Ecto neural progenitor cell (in vitro differentiated cells): Measurements from ENCODE around the gene MAP4K4.

Experiments
- DNase-seq: peaks from one replicate; pipeline ENCODE4 v3.0.0-alpha.2; 2018; ENCODE audit warnings: low spot score

Gene MAP4K4

DNA sequence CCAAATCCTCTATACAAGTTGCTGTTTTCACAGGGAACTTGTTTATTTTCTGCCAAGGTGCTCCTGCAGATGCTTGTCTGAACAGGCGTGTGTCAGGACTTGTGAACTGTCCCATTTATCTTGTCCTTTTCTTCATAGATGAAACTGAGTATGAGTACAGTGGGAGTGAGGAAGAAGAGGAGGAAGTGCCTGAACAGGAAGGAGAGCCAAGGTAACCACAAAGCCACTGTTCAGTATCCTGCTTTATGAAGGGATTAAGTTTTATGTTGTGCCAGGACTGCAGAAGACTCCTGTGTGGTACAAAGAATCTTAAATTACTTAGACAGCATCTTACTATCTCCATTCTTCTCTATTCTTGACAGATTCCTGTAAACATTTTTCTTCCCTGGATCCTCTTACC is 145.0 kb downstream of the MAP4K4 start:
- DNase-seq: no peak

DNA sequence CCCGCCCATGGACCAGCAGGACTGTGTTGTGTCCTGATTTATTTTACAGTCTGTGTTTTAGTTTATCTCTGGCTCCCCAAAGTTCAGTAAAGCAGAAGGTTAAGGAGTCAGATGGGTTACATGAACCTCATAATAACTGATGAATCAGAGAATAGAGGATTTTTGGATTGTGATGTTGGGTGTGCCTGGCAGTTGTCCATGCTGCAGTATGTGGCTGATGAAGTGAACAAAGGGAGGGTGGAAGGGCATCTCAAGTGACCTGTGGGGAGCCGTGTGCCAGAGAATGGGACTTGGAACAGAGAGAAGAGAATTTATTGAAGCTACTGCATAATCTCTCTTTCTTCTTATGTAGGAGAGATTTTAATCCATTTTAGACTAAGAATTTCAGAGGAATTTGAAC is 145.5 kb downstream of the MAP4K4 start:
- no peak for DNase-seq

- DNase-seq: no peak
Observed at GRCh38 chr2:101843471-101843870, 146.0 kb downstream of the MAP4K4 start.

DNA sequence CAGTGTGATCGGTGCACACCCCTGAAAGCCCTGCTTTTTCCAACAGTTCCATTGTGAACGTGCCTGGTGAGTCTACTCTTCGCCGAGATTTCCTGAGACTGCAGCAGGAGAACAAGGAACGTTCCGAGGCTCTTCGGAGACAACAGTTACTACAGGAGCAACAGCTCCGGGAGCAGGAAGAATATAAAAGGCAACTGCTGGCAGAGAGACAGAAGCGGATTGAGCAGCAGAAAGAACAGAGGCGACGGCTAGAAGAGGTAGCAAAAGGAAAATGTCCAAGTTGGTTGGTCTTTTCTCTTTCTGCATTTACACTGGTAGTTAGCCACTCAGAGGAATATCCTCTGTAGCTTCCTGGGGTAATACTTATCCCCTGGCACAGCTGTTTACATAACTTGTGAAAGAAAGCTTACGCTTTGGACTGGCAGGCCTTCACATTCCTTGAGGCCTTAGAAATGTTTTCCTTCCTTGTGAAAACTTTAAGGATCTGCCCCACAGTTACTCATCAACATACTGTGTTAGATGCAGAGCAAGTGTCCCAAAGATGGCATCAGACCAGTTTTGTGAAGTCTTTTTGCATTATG is 146.6 kb downstream of the MAP4K4 start:
- DNase-seq: no peak

DNA sequence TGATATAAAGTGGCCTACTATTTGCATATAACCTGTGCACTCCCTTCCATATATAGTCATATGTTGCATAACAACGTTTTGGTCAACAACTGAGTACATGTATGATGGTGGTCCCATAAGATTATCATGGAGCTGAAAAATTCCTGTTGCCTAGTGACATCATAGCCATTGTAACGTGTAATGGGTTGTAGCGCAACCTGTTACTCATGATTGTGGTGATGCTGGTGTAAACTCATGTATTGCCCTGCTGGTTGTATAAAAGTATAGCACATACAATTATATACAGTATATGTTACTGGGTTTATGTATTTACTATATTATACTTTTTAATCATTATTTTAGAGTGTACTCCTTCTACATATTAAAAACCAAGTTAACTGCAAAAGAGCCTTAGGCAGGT is 149.5 kb downstream of the MAP4K4 start:
- no peak for DNase-seq

DNA sequence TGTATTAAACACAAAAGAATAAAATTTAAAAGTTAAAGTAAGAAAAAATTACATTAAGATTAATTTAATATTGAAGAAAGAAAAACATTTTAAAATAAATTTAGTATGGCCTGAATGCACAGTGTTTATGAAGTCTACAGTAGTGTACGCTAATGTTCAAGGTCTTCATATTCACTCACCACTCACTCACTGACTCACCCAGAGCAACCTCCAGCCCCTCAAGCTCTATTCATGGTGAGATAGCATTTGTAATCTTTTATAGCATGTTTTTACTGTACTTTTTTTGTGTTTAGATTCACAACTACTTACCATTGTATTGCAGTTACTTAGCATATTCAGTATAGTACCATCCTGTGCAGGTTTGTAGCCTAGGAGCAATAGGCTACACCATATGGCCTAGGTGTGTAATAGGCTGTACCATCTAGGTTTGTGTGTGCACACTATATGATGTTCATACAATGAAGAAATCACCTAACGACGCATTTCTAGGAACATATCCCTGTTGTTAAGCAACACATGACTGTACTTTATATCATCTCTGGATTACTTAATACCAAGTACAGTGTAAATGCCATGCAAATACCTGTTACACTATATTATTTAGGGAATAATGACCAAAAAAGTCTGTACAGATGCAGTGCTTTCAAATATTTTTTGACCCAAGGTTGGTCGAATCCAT is 150.3 kb downstream of the MAP4K4 start:
- no peak for DNase-seq

GRCh38 chr2:101848769-101849410 is 151.4 kb downstream of the MAP4K4 start:
- no peak for DNase-seq

DNA sequence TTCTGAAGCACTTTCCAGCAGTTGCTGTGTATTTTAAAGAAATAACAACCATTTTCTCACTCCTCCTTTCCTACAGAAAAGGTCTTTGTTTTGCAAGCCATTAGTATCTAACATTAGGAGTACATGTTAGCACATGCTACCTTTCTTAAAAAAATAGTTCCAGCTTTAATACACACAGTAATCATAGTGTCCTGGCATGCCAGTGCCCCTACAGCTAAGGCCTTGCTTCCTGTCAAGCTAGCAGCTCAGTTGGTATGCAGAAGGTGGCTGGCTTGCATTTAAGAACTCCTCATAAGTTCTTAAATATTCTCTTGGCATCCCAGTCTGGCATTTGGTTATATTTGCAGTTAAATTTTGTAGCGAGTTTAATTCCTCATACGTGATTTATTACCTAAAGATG is 152.9 kb downstream of the MAP4K4 start:
- no peak for DNase-seq

GRCh38 chr2:101850991-101851390 is 153.5 kb downstream of the MAP4K4 start:
- DNase-seq: no peak

GRCh38 chr2:101852824-101853223 is 155.3 kb downstream of the MAP4K4 start:
- DNase-seq: no peak

DNA sequence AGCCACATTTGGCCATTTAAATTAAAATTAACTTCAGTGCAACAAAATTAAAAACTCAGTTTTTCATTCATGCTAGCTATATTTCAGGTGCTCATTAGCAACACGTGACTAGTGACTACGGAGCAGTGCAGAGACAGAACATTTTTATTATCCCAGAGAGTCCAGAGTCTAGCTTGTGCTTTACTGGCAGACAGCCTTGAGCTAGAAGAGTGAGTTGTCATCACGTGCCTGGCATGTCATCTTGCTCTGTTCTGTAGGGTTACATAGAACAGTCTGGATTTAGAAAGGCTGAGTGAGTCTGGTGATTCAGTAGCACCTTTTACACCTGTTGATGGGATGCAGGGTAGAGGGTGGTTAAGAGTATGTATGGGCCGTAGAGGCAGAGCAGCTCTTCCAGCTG is 157.4 kb downstream of the MAP4K4 start:
- DNase-seq: no peak

- no peak for DNase-seq
Observed at GRCh38 chr2:101855776-101856175, 158.3 kb downstream of the MAP4K4 start.

GRCh38 chr2:101858246-101858645 is 160.7 kb downstream of the MAP4K4 start:
- no peak for DNase-seq

- DNase-seq: no peak
Observed at GRCh38 chr2:101858910-101859309, 161.4 kb downstream of the MAP4K4 start.

GRCh38 chr2:101859604-101860003 is 162.1 kb downstream of the MAP4K4 start:
- no peak for DNase-seq

DNA sequence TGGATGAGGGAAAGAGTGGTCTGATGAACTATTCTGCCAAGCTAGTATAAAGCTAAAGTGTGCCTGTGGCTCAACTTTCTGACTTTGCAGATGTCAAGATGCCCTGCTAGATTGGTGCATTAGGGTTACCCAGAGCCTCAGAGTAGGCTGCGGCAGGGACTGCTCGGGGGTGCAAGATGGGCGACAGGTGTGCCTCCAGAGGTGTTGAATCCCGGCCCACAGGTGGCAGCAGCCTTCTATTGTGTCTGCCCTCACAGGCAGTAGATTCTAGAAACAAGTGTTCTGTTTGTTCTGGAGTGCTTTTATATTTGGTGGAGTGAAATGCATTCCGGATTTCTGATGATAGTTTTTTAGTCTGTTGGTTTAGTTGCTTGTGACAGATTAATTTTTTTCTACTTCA is 162.7 kb downstream of the MAP4K4 start:
- DNase-seq: no peak

- DNase-seq: no peak
Observed at GRCh38 chr2:101860782-101861181, 163.3 kb downstream of the MAP4K4 start.

GRCh38 chr2:101861382-101861781 is 163.9 kb downstream of the MAP4K4 start:
- DNase-seq: no peak

GRCh38 chr2:101863534-101863933 is 166.0 kb downstream of the MAP4K4 start:
- DNase-seq: no peak

- DNase-seq: no peak
Observed at GRCh38 chr2:101864426-101864825, 166.9 kb downstream of the MAP4K4 start.

- no peak for DNase-seq
Observed at GRCh38 chr2:101868525-101868924, 171.0 kb downstream of the MAP4K4 start.

DNA sequence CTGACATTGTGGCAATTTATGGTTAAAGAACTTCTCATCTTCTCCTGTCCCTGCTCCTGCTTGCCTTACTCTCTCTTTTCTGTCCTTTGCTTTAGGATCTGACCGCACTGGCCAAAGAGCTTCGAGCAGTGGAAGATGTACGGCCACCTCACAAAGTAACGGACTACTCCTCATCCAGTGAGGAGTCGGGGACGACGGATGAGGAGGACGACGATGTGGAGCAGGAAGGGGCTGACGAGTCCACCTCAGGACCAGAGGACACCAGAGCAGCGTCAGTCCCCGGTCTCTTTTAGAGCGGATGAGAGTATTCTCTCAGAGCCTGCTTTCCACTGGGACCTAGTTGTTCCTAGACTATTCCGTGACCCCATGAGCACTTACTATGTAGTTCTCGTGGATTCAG is 172.0 kb downstream of the MAP4K4 start:
- no peak for DNase-seq

GRCh38 chr2:101870444-101870843 is 172.9 kb downstream of the MAP4K4 start:
- DNase-seq: no peak

DNA sequence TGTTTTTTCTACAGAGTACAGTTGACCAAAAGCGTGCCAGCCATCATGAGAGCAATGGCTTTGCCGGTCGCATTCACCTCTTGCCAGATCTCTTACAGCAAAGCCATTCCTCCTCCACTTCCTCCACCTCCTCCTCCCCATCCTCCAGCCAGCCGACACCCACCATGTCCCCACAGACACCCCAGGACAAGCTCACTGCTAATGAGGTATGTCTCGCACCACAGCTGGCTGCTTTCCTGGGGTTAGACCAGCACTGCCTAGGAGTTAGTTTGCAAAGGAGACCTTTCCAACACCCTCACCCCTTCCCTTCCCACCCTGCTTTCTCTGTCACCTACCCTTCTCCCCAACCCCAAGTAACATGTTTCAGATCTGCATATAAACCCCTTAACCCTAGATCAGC is 174.0 kb downstream of the MAP4K4 start:
- no peak for DNase-seq
